C4-2B (cell line): ENCODE measurements around the gene GARS1.

Experiments used
- ZFX ChIP-seq: fragments of 450-650 bp; IDR thresholded peaks from 2 replicates; pipeline ENCODE4 v1.6.1; 2017
- TF ChIP-seq, protein P1 (sequence below): fragments of 450-650 bp; conservative IDR thresholded peaks from 2 replicates; pipeline ENCODE4 v1.5.1; 2017; ENCODE audit warnings: mild to moderate bottlenecking

DNA sequence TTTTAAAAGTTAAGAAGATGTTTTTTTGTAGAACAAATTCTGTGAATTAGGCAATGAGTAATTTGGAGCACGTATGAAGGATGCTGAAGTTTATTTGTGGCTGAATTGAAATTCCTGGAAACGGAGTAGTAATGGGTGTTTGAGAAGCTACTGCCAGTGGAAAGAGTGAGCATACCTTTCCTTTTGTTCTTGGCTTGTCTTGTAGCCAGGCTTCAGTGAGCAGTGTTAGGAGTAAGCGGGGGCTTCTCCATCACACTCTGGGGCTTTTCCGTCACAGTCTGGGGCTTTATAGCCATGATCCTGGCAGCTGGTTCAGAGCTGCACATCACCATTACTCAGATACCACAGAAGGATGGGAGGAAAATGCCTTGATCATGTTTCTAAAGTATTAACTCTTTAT is 32.3 kb downstream of the GARS1 start:
- TF ChIP-seq, protein P1, sequence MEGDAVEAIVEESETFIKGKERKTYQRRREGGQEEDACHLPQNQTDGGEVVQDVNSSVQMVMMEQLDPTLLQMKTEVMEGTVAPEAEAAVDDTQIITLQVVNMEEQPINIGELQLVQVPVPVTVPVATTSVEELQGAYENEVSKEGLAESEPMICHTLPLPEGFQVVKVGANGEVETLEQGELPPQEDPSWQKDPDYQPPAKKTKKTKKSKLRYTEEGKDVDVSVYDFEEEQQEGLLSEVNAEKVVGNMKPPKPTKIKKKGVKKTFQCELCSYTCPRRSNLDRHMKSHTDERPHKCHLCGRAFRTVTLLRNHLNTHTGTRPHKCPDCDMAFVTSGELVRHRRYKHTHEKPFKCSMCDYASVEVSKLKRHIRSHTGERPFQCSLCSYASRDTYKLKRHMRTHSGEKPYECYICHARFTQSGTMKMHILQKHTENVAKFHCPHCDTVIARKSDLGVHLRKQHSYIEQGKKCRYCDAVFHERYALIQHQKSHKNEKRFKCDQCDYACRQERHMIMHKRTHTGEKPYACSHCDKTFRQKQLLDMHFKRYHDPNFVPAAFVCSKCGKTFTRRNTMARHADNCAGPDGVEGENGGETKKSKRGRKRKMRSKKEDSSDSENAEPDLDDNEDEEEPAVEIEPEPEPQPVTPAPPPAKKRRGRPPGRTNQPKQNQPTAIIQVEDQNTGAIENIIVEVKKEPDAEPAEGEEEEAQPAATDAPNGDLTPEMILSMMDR = no peak
- no peak for TF ChIP-seq ZFX
